GM19455 (cell line): ENCODE results near the gene NYAP2.

Source experiments
- ATAC-seq: cut with Tn5 transposase; IDR thresholded peaks from one replicate; pipeline ENCODE4 v1.9.1; 2021; ENCODE audit not compliant: unreplicated experiment

NYAP2 gene

GRCh38 chr2:225399504-225399903 is at the start of gene NYAP2:
Gene NYAP2, plus strand, starts transcription at chr2:225399710. Its CDS starts 9,171 bp downstream, at chr2:225408881.
- no peak for ATAC-seq

GRCh38 chr2:225353579-225354085 is 45.9 kb upstream of the NYAP2 start:
- no peak for ATAC-seq

GRCh38 chr2:225354281-225354774 is 45.2 kb upstream of the NYAP2 start:
- ATAC-seq: no peak

- ATAC-seq: no peak
Observed at GRCh38 chr2:225355788-225356187, 43.7 kb upstream of the NYAP2 start.

GRCh38 chr2:225366731-225367130 is 32.8 kb upstream of the NYAP2 start:
- no peak for ATAC-seq

GRCh38 chr2:225367482-225367881 is 32.0 kb upstream of the NYAP2 start:
- no peak for ATAC-seq

GRCh38 chr2:225378984-225379383 is 20.5 kb upstream of the NYAP2 start:
- ATAC-seq: no peak

- no peak for ATAC-seq
Observed at GRCh38 chr2:225379856-225380255, 19.7 kb upstream of the NYAP2 start.

- ATAC-seq: no peak
Observed at GRCh38 chr2:225381609-225382008, 17.9 kb upstream of the NYAP2 start.

GRCh38 chr2:225398372-225398771 is 1.1 kb upstream of the NYAP2 start:
- ATAC-seq: no peak

- ATAC-seq: no peak
Observed at GRCh38 chr2:225400060-225400511, 576 bp downstream of the NYAP2 start.

- no peak for ATAC-seq
Observed at GRCh38 chr2:225400546-225401400, 1.3 kb downstream of the NYAP2 start.

- ATAC-seq: no peak
Observed at GRCh38 chr2:225402210-225402776, 2.8 kb downstream of the NYAP2 start.

- no peak for ATAC-seq
Observed at GRCh38 chr2:225411452-225411851, 11.9 kb downstream of the NYAP2 start.

- ATAC-seq: no peak
Observed at GRCh38 chr2:225413786-225414185, 14.3 kb downstream of the NYAP2 start.

GRCh38 chr2:225414902-225415301 is 15.4 kb downstream of the NYAP2 start:
- ATAC-seq: no peak

- ATAC-seq: no peak
Observed at GRCh38 chr2:225415341-225415740, 15.8 kb downstream of the NYAP2 start.

GRCh38 chr2:225415792-225416191 is 16.3 kb downstream of the NYAP2 start:
- ATAC-seq: no peak

- ATAC-seq: no peak
Observed at GRCh38 chr2:225416616-225417367, 17.3 kb downstream of the NYAP2 start.

GRCh38 chr2:225419033-225419432 is 19.5 kb downstream of the NYAP2 start:
- ATAC-seq: no peak

GRCh38 chr2:225422145-225422544 is 22.6 kb downstream of the NYAP2 start:
- no peak for ATAC-seq
